Measurements from ENCODE around the gene CASR.

The CASR gene

DNA sequence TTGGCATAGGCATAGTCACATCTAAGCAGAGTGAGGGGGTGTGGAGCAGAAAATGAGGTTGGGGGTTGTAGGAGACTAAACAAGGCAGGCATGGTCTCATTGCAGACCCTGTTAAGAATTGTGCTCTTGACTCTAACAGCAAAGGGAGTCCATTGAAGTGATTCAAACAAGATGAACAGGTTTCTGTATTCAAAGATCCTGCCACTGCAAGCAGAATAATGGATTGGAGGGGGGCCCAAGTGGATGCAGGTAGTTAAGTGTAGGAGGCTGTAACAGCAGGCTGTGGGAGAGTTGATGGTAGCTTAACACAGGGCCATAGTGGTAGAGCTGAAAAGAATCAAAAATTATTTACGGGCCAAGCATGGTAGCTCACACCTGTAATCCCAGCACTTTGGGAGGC is 34.4 kb downstream of the CASR start:
- TF ChIP-seq ZFX (IDR thresholded peaks at IDR 0.05; ENCODE audit: borderline replicate concordance), result no peak
- TF ChIP-seq, protein P1, sequence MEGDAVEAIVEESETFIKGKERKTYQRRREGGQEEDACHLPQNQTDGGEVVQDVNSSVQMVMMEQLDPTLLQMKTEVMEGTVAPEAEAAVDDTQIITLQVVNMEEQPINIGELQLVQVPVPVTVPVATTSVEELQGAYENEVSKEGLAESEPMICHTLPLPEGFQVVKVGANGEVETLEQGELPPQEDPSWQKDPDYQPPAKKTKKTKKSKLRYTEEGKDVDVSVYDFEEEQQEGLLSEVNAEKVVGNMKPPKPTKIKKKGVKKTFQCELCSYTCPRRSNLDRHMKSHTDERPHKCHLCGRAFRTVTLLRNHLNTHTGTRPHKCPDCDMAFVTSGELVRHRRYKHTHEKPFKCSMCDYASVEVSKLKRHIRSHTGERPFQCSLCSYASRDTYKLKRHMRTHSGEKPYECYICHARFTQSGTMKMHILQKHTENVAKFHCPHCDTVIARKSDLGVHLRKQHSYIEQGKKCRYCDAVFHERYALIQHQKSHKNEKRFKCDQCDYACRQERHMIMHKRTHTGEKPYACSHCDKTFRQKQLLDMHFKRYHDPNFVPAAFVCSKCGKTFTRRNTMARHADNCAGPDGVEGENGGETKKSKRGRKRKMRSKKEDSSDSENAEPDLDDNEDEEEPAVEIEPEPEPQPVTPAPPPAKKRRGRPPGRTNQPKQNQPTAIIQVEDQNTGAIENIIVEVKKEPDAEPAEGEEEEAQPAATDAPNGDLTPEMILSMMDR (IDR thresholded peaks at IDR 0.05), result no peak
- H3K27ac ChIP-seq, result no peak overlapping the region

DNA sequence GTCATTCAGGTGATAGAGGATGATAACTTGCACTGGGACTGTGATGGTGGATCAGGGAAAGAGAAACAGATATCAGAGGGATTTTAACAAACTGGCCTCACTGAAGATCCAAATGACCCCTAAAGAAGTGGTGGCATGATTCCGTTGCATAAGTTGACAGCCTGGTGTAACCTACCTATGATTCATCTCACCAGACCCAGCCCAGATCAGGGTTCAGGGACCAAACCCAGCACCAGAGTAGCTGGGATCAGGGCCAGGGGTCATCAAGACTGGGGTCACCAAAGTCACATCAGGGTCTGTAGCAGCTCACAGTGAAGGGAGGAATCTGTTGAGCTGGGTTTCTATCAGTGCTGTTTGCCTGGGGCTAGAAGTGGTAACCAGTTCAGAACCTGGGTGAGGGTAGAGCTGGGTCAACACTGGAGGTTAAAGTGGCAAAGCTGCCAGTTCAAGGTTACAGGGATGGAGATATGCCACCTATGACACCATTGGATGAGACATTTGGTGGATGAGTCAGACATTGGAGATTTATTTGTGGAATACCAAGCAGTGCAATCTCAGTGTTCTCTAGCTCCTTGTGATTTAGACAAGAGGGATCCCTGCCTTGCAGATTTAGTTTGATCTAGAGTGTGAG is 35.9 kb downstream of the CASR start:
- H3K27ac ChIP-seq, result no peak overlapping the region

DNA sequence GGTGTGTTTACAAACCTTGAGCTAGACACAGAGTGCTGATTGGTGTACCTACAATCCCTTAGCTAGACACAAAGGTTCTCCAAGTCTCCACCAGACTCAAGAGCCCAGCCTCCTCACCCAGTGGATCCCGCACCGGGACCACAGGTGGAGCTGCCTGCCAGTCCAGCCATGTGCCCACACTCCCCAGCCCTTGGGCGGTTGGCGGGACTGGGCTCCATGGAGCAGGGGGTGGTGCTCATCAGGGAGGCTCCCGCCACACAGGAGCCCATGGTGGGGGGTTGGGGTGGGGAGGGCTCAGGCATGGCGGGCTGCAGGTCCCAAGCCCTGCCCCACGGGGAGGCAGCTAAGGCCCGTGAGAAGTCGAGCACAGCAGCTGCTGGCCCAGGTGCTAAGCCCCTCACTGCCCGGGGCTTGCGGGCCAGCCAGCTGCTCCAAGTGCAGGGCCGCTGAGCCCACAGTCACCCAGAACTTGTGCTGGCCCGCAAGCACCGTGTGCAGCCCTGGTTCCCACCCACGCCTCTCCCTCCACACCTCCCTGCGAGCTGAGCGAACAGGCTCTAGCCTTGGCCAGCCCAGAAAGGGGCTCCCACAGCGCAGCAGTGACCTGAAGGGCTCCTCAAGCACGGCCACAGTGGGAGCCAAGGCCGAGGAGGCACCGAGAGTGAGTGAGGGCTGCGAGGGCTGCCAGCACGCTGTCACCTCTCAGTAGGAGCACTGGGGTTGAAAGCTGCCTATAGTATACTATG is 43.7 kb downstream of the CASR start:
- TF ChIP-seq, protein P1 (IDR thresholded peaks at IDR 0.05), result no peak
- TF ChIP-seq ZFX (IDR thresholded peaks at IDR 0.05; ENCODE audit: borderline replicate concordance), result no peak
- no peak overlapping the region for H3K27ac ChIP-seq

More for the DNA sequence above, 35.9 kb downstream of the CASR start:
- TF ChIP-seq, protein P1 (IDR thresholded peaks at IDR 0.05), result no peak
- TF ChIP-seq ZFX (IDR thresholded peaks at IDR 0.05; ENCODE audit: borderline replicate concordance), result no peak

- no peak overlapping the region for H3K27ac ChIP-seq
- TF ChIP-seq ZFX (IDR thresholded peaks at IDR 0.05; ENCODE audit: borderline replicate concordance), result no peak
- TF ChIP-seq, protein P1 (IDR thresholded peaks at IDR 0.05), result no peak
Observed at GRCh38 chr3:122230174-122230573, 46.7 kb downstream of the CASR start.

GRCh38 chr3:122231465-122232157 is 48.1 kb downstream of the CASR start:
- no peak overlapping the region for H3K27ac ChIP-seq
- TF ChIP-seq, protein P1 (IDR thresholded peaks at IDR 0.05), result no peak
- TF ChIP-seq ZFX (IDR thresholded peaks at IDR 0.05; ENCODE audit: borderline replicate concordance), result no peak

DNA sequence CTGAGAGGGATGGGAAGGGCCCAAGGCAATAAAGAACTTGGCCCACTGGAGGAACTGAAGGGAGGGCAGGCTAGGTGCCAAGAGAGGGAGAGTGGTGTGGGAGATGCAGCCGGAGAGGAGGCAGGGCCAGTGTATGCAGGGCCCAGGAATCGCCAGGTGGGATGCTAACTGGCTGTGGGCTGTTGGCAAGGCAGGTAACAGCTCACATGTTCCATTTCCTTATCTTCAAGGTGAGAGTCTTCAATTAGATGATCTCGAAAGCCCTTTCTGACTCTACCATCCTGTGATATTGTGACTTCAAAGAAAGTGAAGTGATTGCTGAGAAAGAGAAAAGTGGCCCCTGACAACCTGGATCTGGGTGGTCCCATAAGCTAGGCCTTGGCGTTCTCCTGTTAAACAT is 49.0 kb downstream of the CASR start:
- TF ChIP-seq, protein P1 (IDR thresholded peaks at IDR 0.05), result no peak
- TF ChIP-seq ZFX (IDR thresholded peaks at IDR 0.05; ENCODE audit: borderline replicate concordance), result no peak

More for the DNA sequence above, 49.0 kb downstream of the CASR start:
- H3K27ac ChIP-seq, result no peak overlapping the region

Measured in 22Rv1 (cell line).